Breast epithelium (tissue), 4 donors: ENCODE measurements around the gene CTXND1. TPM values are rescaled to one million over a fixed set of nuclear protein-coding genes. Genes with fewer than 3 reads are reported as not detected.

Experiments
- DNase-seq, 2 donors: peaks; one replicate each; pipeline ENCODE4 v3.0.0-alpha.2; 2019; ENCODE audit warnings: low spot score in 2 of 2
- H3K27ac ChIP-seq, 2 donors: fragments of 200-600 bp; sonication (generic) in 1 of 2; one replicate each; pipeline ENCODE4 v1.5.1; 2016 to 2019; ENCODE audit warnings: mild to moderate bottlenecking in 1 of 2
- H3K27me3 ChIP-seq, 2 donors: fragments of 200-600 bp; sonication (generic) in 1 of 2; one replicate each; pipeline versions ENCODE4 v1.5.1 to v1.6.0; 2017 to 2019; ENCODE audit warnings: control low read depth in 1 of 2, mild to moderate bottlenecking in 1 of 2
- H3K36me3 ChIP-seq: fragments of 200-600 bp; one replicate; pipeline ENCODE4 v1.5.1; 2019
- H3K4me1 ChIP-seq, 2 donors: fragments of 200-600 bp; sonication (generic); one replicate each; pipeline ENCODE4 v1.5.1; 2016 to 2019; ENCODE audit warnings: control low read depth in 1 of 2
- H3K4me3 ChIP-seq, 3 donors: fragments of 200-600 bp; sonication (generic); 1 replicate in 2 of 3; 2 replicates in 1 of 3; pipeline ENCODE4 v1.5.1; 2016 to 2019; ENCODE audit warnings: mild to moderate bottlenecking in 3 of 3, moderate library complexity in 2 of 3
- H3K9me3 ChIP-seq, 2 donors: fragments of 200-600 bp; sonication (generic) in 1 of 2; one replicate each; pipeline ENCODE4 v1.5.1; 2016 to 2019; ENCODE audit warnings: control low read depth in 1 of 2
- CTCF ChIP-seq, 3 donors: fragments of 450-650 bp; IDR thresholded peaks; one replicate each; pipeline ENCODE4 v1.5.1; 2016 to 2017; ENCODE audit warnings: antibody characterized with exemption in 3 of 3, mild to moderate bottlenecking in 3 of 3, moderate library complexity in 3 of 3
- POLR2A ChIP-seq: fragments of 450-650 bp; IDR thresholded peaks from one replicate; pipeline ENCODE4 v1.6.1; 2016; ENCODE audit warnings: antibody characterized with exemption, mild to moderate bottlenecking, moderate library complexity
- POLR2AphosphoS5 ChIP-seq, 3 donors: sonication (generic); formaldehyde crosslinking; IDR thresholded peaks; one replicate each; pipeline ENCODE4 v1.6.1; 2017; ENCODE audit warnings: antibody characterized with exemption in 3 of 3
- intact Hi-C: fragments of 100-400 bp; cut with DNase I; formaldehyde crosslinking; loops from one replicate; pipeline ENCODE4 v1.15.1; 2023; ENCODE audit warnings: low total_unique reads
- total RNA-seq, 3 donors: library from RNA; depleted of rRNA; stranded (reverse); fragments of >200 nt; gene quantifications; one replicate each; pipeline ENCODE4 v1.1.0, GENCODE V29; 2016

Gene CTXND1
- total RNA-seq, 3 donors from 2014 or later, result not detected

GRCh38 chr15:80176443-80176842, 75.6 kb downstream of the CTXND1 start:
- no peak overlapping the region for H3K27ac ChIP-seq
- peaks cover 0 to 18% of the 10 kb centered on the region in 2 donors for H3K4me1 ChIP-seq
- TF ChIP-seq POLR2AphosphoS5 (IDR thresholded peaks at IDR 0.05) (no peak), POLR2A (no peak), CTCF (IDR thresholded peaks at IDR 0.05) (no peak)
- no peaks in the 10 kb centered on the region for H3K9me3 ChIP-seq
- intact Hi-C loops, result no loop called here
- H3K4me3 ChIP-seq, result no peak overlapping the region
- peak; percentile 53 to 70 for DNase-seq
- H3K36me3 ChIP-seq, result no peaks in the 10 kb centered on the region
- H3K27me3 ChIP-seq, result no peaks in the 10 kb centered on the region

GRCh38 chr15:80175436-80175835, 76.6 kb downstream of the CTXND1 start:
- Histone ChIP-seq H3K36me3 (no peaks in the 10 kb centered on the region), H3K4me1 (peaks cover 0 to 18% of the 10 kb centered on the region in 2 donors)

GRCh38 chr15:80174017-80174746, 77.8 kb downstream of the CTXND1 start:
- TF ChIP-seq POLR2AphosphoS5 (IDR thresholded peaks at IDR 0.05) (peak in 1 of 3 donors; percentile 26), POLR2A (no peak), CTCF (IDR thresholded peaks at IDR 0.05) (no peak)

More at GRCh38 chr15:80175436-80175835, 76.6 kb downstream of the CTXND1 start:
- Histone ChIP-seq H3K27me3 (no peaks in the 10 kb centered on the region), H3K27ac (no peak overlapping the region), H3K4me3 (no peak overlapping the region), H3K9me3 (no peaks in the 10 kb centered on the region)
- intact Hi-C loops, result no loop called here
- TF ChIP-seq POLR2A, result no peak
- TF ChIP-seq POLR2AphosphoS5 (IDR thresholded peaks at IDR 0.05), result no peak
- no peak for TF ChIP-seq CTCF (IDR thresholded peaks at IDR 0.05)
- DNase-seq, result no peak

GRCh38 chr15:80173022-80173759, 78.8 kb downstream of the CTXND1 start:
- intact Hi-C loops, result no loop called here
- Histone ChIP-seq H3K9me3 (no peaks in the 10 kb centered on the region), H3K4me3 (no peak overlapping the region), H3K27ac (peak overlapping the region; percentile 59 to 75), H3K4me1 (peaks cover 0 to 18% of the 10 kb centered on the region in 2 donors), H3K27me3 (no peaks in the 10 kb centered on the region), H3K36me3 (no peaks in the 10 kb centered on the region)
- DNase-seq, result peak; percentile 80 to 89
- TF ChIP-seq CTCF (IDR thresholded peaks at IDR 0.05), result peak; percentile 55 to 91 (median 77)
- no peak for TF ChIP-seq POLR2A
- peak in 1 of 3 donors; percentile 61 for TF ChIP-seq POLR2AphosphoS5 (IDR thresholded peaks at IDR 0.05)

More at GRCh38 chr15:80174017-80174746, 77.8 kb downstream of the CTXND1 start:
- DNase-seq, result peak; percentile 76 to 80
- Histone ChIP-seq H3K4me1 (peaks cover 0 to 18% of the 10 kb centered on the region in 2 donors), H3K27me3 (no peaks in the 10 kb centered on the region), H3K4me3 (no peak overlapping the region), H3K36me3 (no peaks in the 10 kb centered on the region), H3K9me3 (no peaks in the 10 kb centered on the region), H3K27ac (peak overlapping the region; percentile 68 to 75)
- intact Hi-C loops, result no loop called here

GRCh38 chr15:80172401-80172800, 79.6 kb downstream of the CTXND1 start:
- intact Hi-C loops, result no loop called here
- no peak for TF ChIP-seq POLR2A
- TF ChIP-seq CTCF (IDR thresholded peaks at IDR 0.05), result no peak
- TF ChIP-seq POLR2AphosphoS5 (IDR thresholded peaks at IDR 0.05), result no peak
- Histone ChIP-seq H3K27ac (peak overlapping the region in 1 of 2 donors; percentile 2), H3K27me3 (no peaks in the 10 kb centered on the region), H3K36me3 (no peaks in the 10 kb centered on the region), H3K4me3 (no peak overlapping the region), H3K4me1 (peaks cover 0 to 18% of the 10 kb centered on the region in 2 donors), H3K9me3 (no peaks in the 10 kb centered on the region)
- DNase-seq, result no peak
